Measurements from ENCODE around the gene CLSTN2.

The CLSTN2 gene

DNA sequence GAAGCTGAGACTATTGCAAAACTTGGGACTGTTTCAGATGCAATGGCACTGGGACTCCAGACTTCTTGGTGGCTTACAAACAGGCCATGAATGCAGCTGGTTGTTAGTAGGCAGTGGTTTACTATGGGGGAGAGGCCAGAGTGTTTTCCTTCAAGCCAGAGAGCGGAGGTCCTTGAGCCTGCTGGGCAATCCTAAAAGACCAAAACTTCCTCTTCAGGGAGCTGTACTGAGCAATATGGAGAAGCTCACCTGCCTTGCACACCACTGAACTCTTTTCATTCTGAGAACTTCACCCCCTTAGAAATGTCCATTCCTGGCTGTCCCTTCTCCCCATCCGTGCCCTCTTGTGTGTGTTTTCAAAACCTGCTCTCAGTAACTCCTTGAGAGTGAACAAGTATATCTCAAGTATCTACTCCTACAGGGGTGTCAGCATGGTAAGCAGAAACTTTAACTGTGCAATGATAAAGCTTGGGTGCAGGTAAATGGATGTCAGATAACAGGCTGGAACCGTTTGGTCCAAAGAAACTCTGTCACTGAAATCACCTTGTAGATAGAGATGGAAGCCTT lies 213.9 kb downstream of the CLSTN2 start:
- no peak for DNase-seq (ENCODE audit: low read depth in 3 of 3)

GRCh38 chr3:140151321-140151720 lies 216.3 kb downstream of the CLSTN2 start:
- no peak for DNase-seq (ENCODE audit: low read depth in 3 of 3)

- no peak for DNase-seq (ENCODE audit: low read depth in 3 of 3)
Measured at GRCh38 chr3:140152851-140153639, 218.1 kb downstream of the CLSTN2 start.

DNA sequence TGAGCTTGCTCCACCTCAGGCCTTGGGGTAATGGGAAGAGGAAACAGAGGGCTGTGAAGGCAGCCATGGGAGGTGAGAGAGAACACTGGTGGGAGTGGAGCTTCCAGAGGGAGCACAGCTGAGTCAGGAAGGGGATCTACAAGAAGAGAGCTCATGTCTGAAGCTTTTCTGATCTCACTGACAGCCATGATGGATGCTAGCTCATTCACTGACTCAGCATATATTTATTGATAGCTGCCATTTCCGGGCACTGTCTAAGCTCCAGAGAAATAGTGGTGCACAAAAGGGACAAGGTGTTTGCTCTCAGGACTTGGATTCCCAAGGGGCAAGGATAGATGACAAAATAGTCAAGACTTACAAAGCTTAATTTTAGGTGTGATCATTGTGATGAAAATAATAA lies 218.8 kb downstream of the CLSTN2 start:
- DNase-seq (ENCODE audit: low read depth in 3 of 3): no peak

DNA sequence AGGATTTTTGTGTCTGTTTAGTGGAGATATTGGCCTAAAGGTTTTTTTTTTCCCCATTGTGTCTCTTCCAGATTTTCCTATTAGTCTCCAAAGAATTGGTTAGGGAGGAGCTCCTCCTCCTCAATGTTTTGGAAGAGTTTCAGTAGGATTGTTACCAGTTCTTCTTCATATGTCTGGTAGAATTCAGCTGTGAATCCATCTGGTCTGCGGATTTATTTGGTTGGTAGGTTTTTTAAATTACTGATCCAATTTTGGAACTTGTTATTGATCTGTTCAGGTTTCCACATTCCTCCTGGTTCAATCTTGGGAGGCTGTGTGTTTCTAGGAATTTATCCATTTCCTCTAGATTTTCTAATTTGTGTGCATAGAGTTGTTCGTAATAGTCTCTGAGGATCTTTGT lies 222.2 kb downstream of the CLSTN2 start:
- no peak for DNase-seq (ENCODE audit: low read depth in 3 of 3)

- DNase-seq (ENCODE audit: low read depth in 3 of 3): no peak
Measured at GRCh38 chr3:140159646-140160045, 224.7 kb downstream of the CLSTN2 start.

DNA sequence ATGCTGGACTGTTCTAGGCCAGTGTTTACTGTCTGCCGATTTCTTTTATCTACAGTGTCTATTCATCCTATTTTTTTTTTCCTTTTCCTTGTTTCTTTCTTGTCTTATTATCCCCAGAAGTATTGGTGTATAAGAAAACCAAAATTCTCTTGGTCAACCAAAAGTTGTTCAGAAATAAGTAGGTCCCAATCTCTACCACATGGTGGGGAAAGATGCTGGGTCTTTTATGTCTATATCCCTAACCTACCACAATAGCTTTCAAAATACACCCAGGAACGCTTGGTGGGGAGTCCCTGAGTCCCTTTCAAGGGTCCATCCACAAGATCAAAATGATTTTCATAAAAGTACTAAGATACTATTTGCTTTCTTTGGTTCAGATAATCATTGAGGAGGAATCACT lies 225.6 kb downstream of the CLSTN2 start:
- no peak for DNase-seq (ENCODE audit: low read depth in 3 of 3)

- DNase-seq (ENCODE audit: low read depth in 3 of 3): no peak
Measured at GRCh38 chr3:140162551-140162950, 227.6 kb downstream of the CLSTN2 start.

DNA sequence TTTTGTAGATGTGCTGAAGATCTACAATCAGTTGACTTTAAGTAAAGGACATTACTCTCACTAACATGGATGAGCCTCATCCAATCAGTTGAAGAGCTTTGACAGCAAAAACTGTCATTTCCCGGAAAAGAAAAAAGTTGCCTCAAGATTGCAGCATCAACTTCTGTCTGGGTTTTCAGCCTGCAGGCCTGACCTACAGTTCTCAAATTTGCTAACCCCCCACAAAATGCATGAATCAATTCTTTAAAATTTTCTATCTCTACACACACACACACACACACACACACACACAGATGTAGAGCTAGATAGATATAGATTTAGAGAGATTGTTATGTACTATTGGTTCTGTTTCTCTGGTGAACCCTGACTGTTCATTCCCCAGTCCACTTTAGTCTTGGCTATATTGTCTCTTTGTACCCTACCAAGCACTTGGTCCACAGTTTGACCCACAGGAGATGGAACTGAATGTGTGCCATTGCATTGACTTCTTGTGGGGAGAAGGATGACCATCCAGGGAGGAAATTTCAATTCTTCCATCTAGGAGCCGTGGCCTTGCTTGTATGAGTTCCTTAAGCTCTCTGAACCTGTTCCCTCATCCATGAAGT lies 228.3 kb downstream of the CLSTN2 start:
- no peak for DNase-seq (ENCODE audit: low read depth in 3 of 3)

- no peak for DNase-seq (ENCODE audit: low read depth in 3 of 3)
Measured at GRCh38 chr3:140164156-140164555, 229.2 kb downstream of the CLSTN2 start.

DNA sequence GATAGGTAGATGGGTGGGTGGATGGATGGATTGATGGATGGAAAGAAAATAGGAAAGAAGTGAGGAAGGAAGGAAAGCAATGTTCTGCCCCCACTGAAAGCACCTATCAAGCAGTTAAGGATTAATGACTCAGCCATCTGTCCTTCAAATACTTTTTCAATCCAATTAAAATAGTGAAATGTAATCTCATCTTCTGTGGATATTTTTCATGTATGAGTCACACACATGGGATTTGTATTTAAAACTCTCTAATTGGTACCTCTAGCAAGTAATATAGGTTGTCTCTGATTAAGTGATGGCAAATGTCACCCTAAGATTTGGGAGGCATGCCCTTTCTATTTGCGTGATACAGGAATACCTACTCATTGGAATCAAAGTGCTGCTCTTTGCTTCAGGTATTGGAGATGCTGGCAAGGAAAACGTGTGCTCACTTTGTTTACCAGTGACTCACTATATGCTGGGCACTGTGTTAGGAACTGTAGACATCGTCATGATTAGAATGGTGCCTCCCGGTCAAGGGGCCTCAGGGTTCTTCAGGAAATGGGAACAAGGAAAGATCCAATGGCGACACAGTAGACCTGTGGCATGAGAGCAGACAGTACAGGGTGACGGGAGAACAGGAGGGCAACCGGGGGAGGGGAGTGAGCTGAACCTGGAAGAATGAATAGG lies 230.1 kb downstream of the CLSTN2 start:
- no peak for DNase-seq (ENCODE audit: low read depth in 3 of 3)

DNA sequence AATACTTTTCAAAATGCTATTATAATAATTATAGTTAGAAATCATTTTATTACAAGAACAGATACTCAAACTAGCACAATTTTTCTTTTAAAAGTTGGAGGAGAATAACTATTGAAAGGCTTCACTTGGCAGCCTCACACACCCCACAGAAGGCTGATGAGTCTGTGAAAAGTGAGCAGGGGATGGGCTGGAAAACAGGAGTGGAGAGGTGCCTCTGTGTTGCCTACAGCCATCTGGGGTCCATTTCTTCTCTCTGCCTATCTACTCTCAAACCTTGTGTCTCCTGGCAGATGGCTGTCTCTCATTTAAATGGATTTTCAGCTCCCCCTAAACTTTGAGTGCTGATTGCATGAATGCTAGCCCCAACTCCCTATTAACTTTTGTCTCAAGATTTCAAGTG lies 230.8 kb downstream of the CLSTN2 start:
- no peak for DNase-seq (ENCODE audit: low read depth in 3 of 3)

- no peak for DNase-seq (ENCODE audit: low read depth in 3 of 3)
Measured at GRCh38 chr3:140166861-140167599, 232.0 kb downstream of the CLSTN2 start.

DNA sequence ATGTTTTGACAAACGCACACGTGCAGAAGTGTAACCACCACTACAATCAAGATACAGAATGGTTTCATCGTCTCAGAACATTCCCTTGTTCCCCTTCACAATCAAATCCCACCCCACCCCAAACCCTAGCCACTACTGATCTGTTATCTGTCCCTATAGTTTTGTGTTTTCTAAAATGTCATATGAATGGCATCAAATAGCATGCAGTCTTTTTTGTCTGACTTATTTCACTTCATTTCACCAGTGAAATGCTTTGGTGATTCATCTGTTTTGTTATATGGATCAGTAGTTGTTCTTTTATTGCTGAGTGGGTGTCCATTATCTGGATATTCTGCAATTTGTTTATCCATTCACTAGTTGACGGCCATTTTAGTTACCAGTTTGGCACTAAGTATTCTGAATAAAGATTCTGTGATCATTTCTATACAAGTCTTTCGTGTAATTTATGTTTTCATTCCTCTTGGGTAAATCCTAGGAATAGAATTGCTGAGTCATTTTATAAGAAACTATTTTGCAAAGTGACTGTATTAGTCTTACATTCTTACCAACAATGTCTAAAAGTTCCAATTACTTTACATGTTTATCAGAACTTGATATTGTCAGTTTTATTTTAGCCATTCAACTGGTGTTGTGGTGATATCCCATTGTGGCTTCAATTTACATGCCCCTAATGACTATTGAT lies 232.8 kb downstream of the CLSTN2 start:
- no peak for DNase-seq (ENCODE audit: low read depth in 3 of 3)

GRCh38 chr3:140170612-140171011 lies 235.6 kb downstream of the CLSTN2 start:
- DNase-seq (ENCODE audit: low read depth in 3 of 3): no peak

- DNase-seq (ENCODE audit: low read depth in 3 of 3): no peak
Measured at GRCh38 chr3:140176526-140176925, 241.5 kb downstream of the CLSTN2 start.

DNA sequence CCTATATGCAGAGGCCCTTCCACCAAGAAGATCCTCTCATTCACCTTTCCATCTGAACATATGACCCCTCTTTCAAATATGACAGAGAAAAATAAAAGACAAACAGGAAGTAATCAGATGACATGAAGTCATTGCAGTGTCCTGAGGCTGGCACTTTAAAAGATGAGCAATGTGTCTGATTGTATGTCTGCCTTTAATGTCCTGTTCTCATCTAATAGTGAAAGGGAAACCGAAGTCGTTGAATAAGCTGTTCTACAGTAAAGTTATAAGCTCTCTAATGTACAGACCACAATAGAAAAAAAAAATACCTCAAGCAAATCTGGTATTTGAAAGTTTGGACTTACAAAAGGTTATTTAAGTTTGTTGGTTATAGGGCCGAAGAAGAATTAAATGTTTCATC lies 243.0 kb downstream of the CLSTN2 start:
- DNase-seq (ENCODE audit: low read depth in 3 of 3): no peak

DNA sequence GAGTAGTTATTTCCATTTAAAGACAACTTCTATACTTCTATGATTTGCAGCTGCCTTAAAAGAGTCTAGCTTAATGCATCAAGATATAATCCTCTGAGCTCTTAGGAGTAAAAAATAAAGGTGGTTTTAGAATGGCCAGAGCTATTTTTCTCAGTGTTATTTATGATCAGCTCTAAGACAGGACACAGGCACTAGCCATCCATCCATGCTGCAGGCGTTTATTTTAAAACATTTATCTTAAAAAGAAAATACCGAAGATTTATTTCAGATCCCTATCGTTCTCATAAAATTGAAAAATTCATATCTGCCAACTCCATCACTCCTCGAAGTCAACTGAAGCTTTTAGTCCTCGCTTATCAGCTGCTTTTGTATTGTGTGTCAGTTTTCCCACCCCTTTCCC lies 243.5 kb downstream of the CLSTN2 start:
- no peak for DNase-seq (ENCODE audit: low read depth in 3 of 3)

- DNase-seq (ENCODE audit: low read depth in 3 of 3): no peak
Measured at GRCh38 chr3:140180603-140181002, 245.6 kb downstream of the CLSTN2 start.

DNA sequence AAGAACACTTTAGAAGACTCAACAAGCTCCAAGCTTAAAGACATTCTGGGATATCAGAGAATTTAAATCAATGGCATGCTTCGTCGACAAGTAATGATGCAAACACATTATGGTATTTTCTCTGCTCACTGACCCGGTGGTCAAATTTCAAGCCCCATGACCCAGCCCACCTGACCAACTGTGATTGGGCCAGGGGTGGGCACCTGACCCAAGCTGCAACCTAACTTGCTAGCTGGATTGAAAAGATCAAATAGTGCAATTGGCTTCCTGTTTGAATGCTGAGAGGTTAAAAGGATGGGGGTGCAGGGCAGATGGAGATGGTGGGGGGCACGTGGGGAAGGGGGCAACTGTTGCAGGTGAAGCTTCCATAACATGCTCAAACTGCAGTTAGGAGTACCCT lies 250.4 kb downstream of the CLSTN2 start:
- no peak for DNase-seq (ENCODE audit: low read depth in 3 of 3)

GRCh38 chr3:140186421-140186920 lies 251.5 kb downstream of the CLSTN2 start:
- no peak for DNase-seq (ENCODE audit: low read depth in 3 of 3)

All from stimulated activated CD4-positive, alpha-beta T cell treated with anti-CD3 and anti-CD28 coated beads, TNF-alpha, amount 100 ng/mL, for 4 hours (primary cell).